Testis (tissue), 3 donors: Measurements from ENCODE around the gene KLHL40. TPM values are rescaled to one million over a fixed set of nuclear protein-coding genes. Genes with fewer than 3 reads are reported as not detected.

ENCODE experiments used
- DNase-seq: peaks from one replicate; pipeline ENCODE4 v3.0.0-alpha.2; 2019
- H3K27ac ChIP-seq, 2 donors: fragments of 200-600 bp; sonication (generic); one replicate each; pipeline ENCODE4 v1.5.1; 2019
- H3K27me3 ChIP-seq: fragments of 200-600 bp; sonication (generic); one replicate; pipeline ENCODE4 v1.5.1; 2019
- H3K36me3 ChIP-seq: fragments of 200-600 bp; sonication (generic); one replicate; pipeline ENCODE4 v1.5.1; 2017; ENCODE audit warnings: low read depth; ENCODE audit errors: missing control alignments
- H3K4me1 ChIP-seq: fragments of 200-600 bp; sonication (generic); one replicate; pipeline ENCODE4 v1.5.1; 2019
- H3K4me3 ChIP-seq, 2 donors: fragments of 200-600 bp; sonication (generic); one replicate each; pipeline ENCODE4 v1.5.1; 2017 to 2019
- H3K9me3 ChIP-seq: fragments of 200-600 bp; sonication (generic); one replicate; pipeline ENCODE4 v1.5.1; 2017
- CTCF ChIP-seq, 3 experiments: fragments of 450-650 bp in 2 of 3; fragments of 200-600 bp in 1 of 3; sonication (generic) in 1 of 3; IDR thresholded peaks; one replicate each; pipeline ENCODE4 v1.5.1; 2016 to 2019; ENCODE audit warnings: antibody characterized with exemption in 3 of 3, mild to moderate bottlenecking in 2 of 3, moderate library complexity in 1 of 3
- POLR2A ChIP-seq: fragments of 450-650 bp; IDR thresholded peaks from one replicate; pipeline ENCODE4 v1.6.1; 2017; ENCODE audit warnings: antibody characterized with exemption, mild to moderate bottlenecking, moderate library complexity
- WGBS, 2 donors: methylation state at CpG; one replicate each; pipeline ENCODE4 v1.1.5; 2018; 5-methylcytosine and 5-hydroxymethylcytosine counted together
- intact Hi-C: fragments of 100-400 bp; cut with DNase I; formaldehyde crosslinking; loops from one replicate; pipeline ENCODE4 v1.15.1; 2023; ENCODE audit warnings: low total_unique reads
- polyA plus RNA-seq: library from polyadenylated mRNA; stranded (reverse); fragments of 350-450 nt; fragmentation: Illumina TruSeq; extraction: RNeasy Lipid Tissue Mini Kit (QIAGEN cat#74804); gene quantifications from one replicate; pipeline ENCODE4 v1.2.3, GENCODE V29; 2014; ENCODE audit warnings: low read depth, low replicate concordance; ENCODE audit not compliant: insufficient read depth
- total RNA-seq, 2 donors: library from RNA; depleted of rRNA; stranded (reverse); fragments of >200 nt; gene quantifications; one replicate each; pipeline ENCODE4 v1.2.3, GENCODE V29; 2016

The KLHL40 gene
- total and polyA plus RNA-seq, 3 donors from 2014 or later: 0.62 to 3.2 (median 3.1) TPM

- Histone ChIP-seq H3K27me3 (no peaks in the 10 kb centered on the region), H3K36me3 (no peaks in the 10 kb centered on the region), H3K27ac (no peak overlapping the region), H3K9me3 (no peaks in the 10 kb centered on the region), H3K4me1 (peaks cover 25% of the 10 kb centered on the region), H3K4me3 (no peak overlapping the region)
- 88 to 94% methylated on average over 9 of the region's 9 CpGs for whole genome bisulfite sequencing, 2 donors
- intact Hi-C loops: loop anchor here (10.0 kb wide), 1 partner anchor 57 kb away; the partner anchor contains the start of gene SS18L2
- TF ChIP-seq POLR2A: no peak
- DNase-seq: no peak
Observed at GRCh38 chr3:42651248-42652091, 33.9 kb upstream of the KLHL40 start.

- peaks cover 25% of the 10 kb centered on the region for H3K4me1 ChIP-seq
- no peak for TF ChIP-seq POLR2A
- TF ChIP-seq CTCF (IDR thresholded peaks at IDR 0.05): no peak
- intact Hi-C loops: loop anchor here (10.0 kb wide), 1 partner anchor 57 kb away; the partner anchor contains the start of gene SS18L2
- peak overlapping the region in 1 of 2 donors; percentile 94 for H3K27ac ChIP-seq
- no peak for DNase-seq
- WGBS, 2 donors: 29 to 50% methylated on average over 1 of the region's 1 CpG
- H3K27me3 ChIP-seq: no peaks in the 10 kb centered on the region
- H3K9me3 ChIP-seq: no peaks in the 10 kb centered on the region
- H3K4me3 ChIP-seq: no peak overlapping the region
- no peaks in the 10 kb centered on the region for H3K36me3 ChIP-seq
Observed at GRCh38 chr3:42652251-42652610, 33.1 kb upstream of the KLHL40 start.

GRCh38 chr3:42652611-42653302 lies 32.6 kb upstream of the KLHL40 start:
- peak overlapping the region in 1 of 2 donors; percentile 94 for H3K27ac ChIP-seq
- no peaks in the 10 kb centered on the region for H3K9me3 ChIP-seq
- no peaks in the 10 kb centered on the region for H3K36me3 ChIP-seq
- H3K4me1 ChIP-seq: peaks cover 25% of the 10 kb centered on the region
- no peaks in the 10 kb centered on the region for H3K27me3 ChIP-seq
- peak overlapping the region; percentile 72 to 80 for H3K4me3 ChIP-seq
- 20 to 33% methylated on average over 6 to 7 of the region's 7 CpGs for WGBS, 2 donors
- intact Hi-C loops: loop anchor here (10.0 kb wide), 1 partner anchor 58 kb away; the partner anchor contains the start of gene SS18L2
- TF ChIP-seq CTCF (IDR thresholded peaks at IDR 0.05): no peak
- no peak for TF ChIP-seq POLR2A
- no peak for DNase-seq

- no peak for DNase-seq
- WGBS, 2 donors: 31 to 34% methylated on average over 3 of the region's 3 CpGs
- peak overlapping the region in 1 of 2 donors; percentile 94 for H3K27ac ChIP-seq
- H3K4me3 ChIP-seq: peak overlapping the region; percentile 72 to 80
- TF ChIP-seq POLR2A (no peak), CTCF (IDR thresholded peaks at IDR 0.05) (no peak)
- intact Hi-C loops: loop anchor here (10.0 kb wide), 1 partner anchor 58 kb away; the partner anchor contains the start of gene SS18L2
- no peaks in the 10 kb centered on the region for H3K36me3 ChIP-seq
- no peaks in the 10 kb centered on the region for H3K27me3 ChIP-seq
- H3K4me1 ChIP-seq: peaks cover 25% of the 10 kb centered on the region
- no peaks in the 10 kb centered on the region for H3K9me3 ChIP-seq
Observed at GRCh38 chr3:42653303-42653559, 32.1 kb upstream of the KLHL40 start.

- no peak for TF ChIP-seq CTCF (IDR thresholded peaks at IDR 0.05)
- no peak for TF ChIP-seq POLR2A
- H3K27ac ChIP-seq: peak within 1 kb of the TSS; percentile 88 to 94
- intact Hi-C loops: loop anchor here (10.0 kb wide), 1 partner anchor 59 kb away; the partner anchor contains the start of gene SS18L2
- no peaks in the 10 kb centered on the region for H3K27me3 ChIP-seq
- 3 to 5% methylated on average over 6 to 21 of the region's 31 CpGs for WGBS, 2 donors
- no peaks in the 10 kb centered on the region for H3K9me3 ChIP-seq
- H3K36me3 ChIP-seq: no peaks in the 10 kb centered on the region
- no peak for DNase-seq
- H3K4me1 ChIP-seq: peaks cover 25% of the 10 kb centered on the region
- peak within 1 kb of the TSS; percentile 72 to 80 for H3K4me3 ChIP-seq
Observed at GRCh38 chr3:42653560-42654330, 31.6 kb upstream of the KLHL40 start, which contains the start of gene ZBTB47. Gene ZBTB47, plus strand, starts transcription at chr3:42653697. Its CDS starts 4,659 bp downstream, at chr3:42658356.
